ENCODE measurements around the gene CRKL.
"Not testable (repeated sequence)": the region's sequence is repeated elsewhere in the genome, so short reads cannot be mapped to it uniquely, and the experiment has no call there.

CRKL gene

GRCh38 chr22:20916916-20917810 is at the start of gene CRKL:
CRKL (plus strand) TSS chr22:20917407; CDS start chr22:20917935, 528 bp downstream.
- peak; percentile 93 for DNase-seq

- DNase-seq: no peak
These were observed 48.9 kb upstream of the CRKL start for GRCh38 chr22:20868025-20868962.

GRCh38 chr22:20869234-20869633 is 48.0 kb upstream of the CRKL start:
- no peak for DNase-seq

GRCh38 chr22:20873214-20873613 is 44.0 kb upstream of the CRKL start:
- no peak for DNase-seq

GRCh38 chr22:20875296-20875695 is 41.9 kb upstream of the CRKL start:
- DNase-seq: no peak

GRCh38 chr22:20877715-20878114 is 39.5 kb upstream of the CRKL start:
- no peak for DNase-seq

- DNase-seq: no peak
These were observed 36.0 kb upstream of the CRKL start for GRCh38 chr22:20881231-20881630.

- DNase-seq: no peak
These were observed 35.1 kb upstream of the CRKL start for GRCh38 chr22:20881869-20882815.

GRCh38 chr22:20882855-20883254 is 34.4 kb upstream of the CRKL start:
- no peak for DNase-seq

GRCh38 chr22:20884454-20884853 is 32.8 kb upstream of the CRKL start:
- no peak for DNase-seq

- DNase-seq: no peak
These were observed 32.1 kb upstream of the CRKL start for GRCh38 chr22:20885017-20885556.

GRCh38 chr22:20885557-20886323 is 31.5 kb upstream of the CRKL start:
- peak; percentile 63 for DNase-seq

- DNase-seq: no peak
These were observed 29.8 kb upstream of the CRKL start for GRCh38 chr22:20887375-20887774.

GRCh38 chr22:20889025-20889704 is 28.0 kb upstream of the CRKL start:
- DNase-seq: no peak

GRCh38 chr22:20889904-20890540 is 27.2 kb upstream of the CRKL start:
- DNase-seq: no peak

- DNase-seq: no peak
These were observed 26.2 kb upstream of the CRKL start for GRCh38 chr22:20890975-20891374.

- DNase-seq: not testable (repeated sequence)
These were observed 19.5 kb upstream of the CRKL start for GRCh38 chr22:20897737-20898136.

- no peak for DNase-seq
These were observed 17.3 kb upstream of the CRKL start for GRCh38 chr22:20899827-20900423.
